OCI-LY7 (cell line): Measurements from ENCODE around the gene ETFB.

Experiments used
- EZH2phosphoT487 ChIP-seq: fragments of 200-600 bp; sonication (generic); IDR thresholded peaks from 2 replicates; pipeline ENCODE4 v1.6.1; 2018; ENCODE audit warnings: low read depth, borderline replicate concordance, mild to moderate bottlenecking, mixed run types, antibody characterized with exemption, low read length, moderate library complexity, mixed read lengths
- TF ChIP-seq, protein P1 (sequence below): fragments of 200-600 bp; sonication (generic); conservative IDR thresholded peaks from 2 replicates; pipeline ENCODE4 v1.5.1; 2014; ENCODE audit warnings: mild to moderate bottlenecking, antibody characterized with exemption, low read length, moderate library complexity, mixed read lengths

DNA sequence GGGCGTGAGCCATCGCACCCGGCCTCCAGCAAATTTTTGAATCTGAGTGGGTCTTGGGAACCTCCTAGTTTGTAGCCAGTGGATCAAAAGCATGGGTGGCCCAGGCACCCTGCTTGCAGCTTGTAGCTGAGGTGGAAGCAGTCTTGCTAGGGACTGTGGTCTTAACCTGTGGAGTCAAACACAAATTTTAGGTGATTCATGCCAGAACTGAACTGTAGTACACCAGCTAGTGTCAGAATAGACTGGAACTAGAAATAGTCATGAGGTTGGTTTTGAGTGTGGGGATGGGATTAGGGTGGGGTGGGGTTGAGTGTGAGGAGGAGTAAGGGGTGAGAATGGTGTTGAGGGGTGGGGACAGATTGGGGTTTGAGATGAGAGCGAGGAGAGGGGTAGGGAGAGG, 15.8 kb upstream of the ETFB start:
- TF ChIP-seq, protein P1, sequence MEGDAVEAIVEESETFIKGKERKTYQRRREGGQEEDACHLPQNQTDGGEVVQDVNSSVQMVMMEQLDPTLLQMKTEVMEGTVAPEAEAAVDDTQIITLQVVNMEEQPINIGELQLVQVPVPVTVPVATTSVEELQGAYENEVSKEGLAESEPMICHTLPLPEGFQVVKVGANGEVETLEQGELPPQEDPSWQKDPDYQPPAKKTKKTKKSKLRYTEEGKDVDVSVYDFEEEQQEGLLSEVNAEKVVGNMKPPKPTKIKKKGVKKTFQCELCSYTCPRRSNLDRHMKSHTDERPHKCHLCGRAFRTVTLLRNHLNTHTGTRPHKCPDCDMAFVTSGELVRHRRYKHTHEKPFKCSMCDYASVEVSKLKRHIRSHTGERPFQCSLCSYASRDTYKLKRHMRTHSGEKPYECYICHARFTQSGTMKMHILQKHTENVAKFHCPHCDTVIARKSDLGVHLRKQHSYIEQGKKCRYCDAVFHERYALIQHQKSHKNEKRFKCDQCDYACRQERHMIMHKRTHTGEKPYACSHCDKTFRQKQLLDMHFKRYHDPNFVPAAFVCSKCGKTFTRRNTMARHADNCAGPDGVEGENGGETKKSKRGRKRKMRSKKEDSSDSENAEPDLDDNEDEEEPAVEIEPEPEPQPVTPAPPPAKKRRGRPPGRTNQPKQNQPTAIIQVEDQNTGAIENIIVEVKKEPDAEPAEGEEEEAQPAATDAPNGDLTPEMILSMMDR: no peak
- no peak for TF ChIP-seq EZH2phosphoT487
